ENCODE data around the gene PRSS48. TPM values are rescaled to one million over a fixed set of nuclear protein-coding genes. Genes with fewer than 3 reads are reported as not detected.

Gene PRSS48
- total and polyA plus RNA-seq, 11 donors = not detected

- H3K27me3 ChIP-seq = no peaks in the 10 kb centered on the region
- H3K27ac ChIP-seq = no peak overlapping the region
- H3K4me3 ChIP-seq = no peak overlapping the region
- WGBS, 4 donors = 44 to 72% (median 64%) methylated on average over 1 of the region's 1 CpG
- no peak for TF ChIP-seq POLR2A (IDR thresholded peaks at IDR 0.05)
- TF ChIP-seq CTCF (IDR thresholded peaks at IDR 0.05) = no peak
- no peak for ATAC-seq
- peaks cover 0 to 54% (median 13%) of the 10 kb centered on the region in 12 donors for H3K4me1 ChIP-seq
- DNase-seq = no peak
- intact Hi-C loops (cut with DNase I) = no loop called here
- peaks cover 0 to 3% (median 0%) of the 10 kb centered on the region in 12 donors for H3K9me3 ChIP-seq
- H3K36me3 ChIP-seq = no peaks in the 10 kb centered on the region
Measured at GRCh38 chr4:151259752-151260151, 17.2 kb upstream of the PRSS48 start.

DNA sequence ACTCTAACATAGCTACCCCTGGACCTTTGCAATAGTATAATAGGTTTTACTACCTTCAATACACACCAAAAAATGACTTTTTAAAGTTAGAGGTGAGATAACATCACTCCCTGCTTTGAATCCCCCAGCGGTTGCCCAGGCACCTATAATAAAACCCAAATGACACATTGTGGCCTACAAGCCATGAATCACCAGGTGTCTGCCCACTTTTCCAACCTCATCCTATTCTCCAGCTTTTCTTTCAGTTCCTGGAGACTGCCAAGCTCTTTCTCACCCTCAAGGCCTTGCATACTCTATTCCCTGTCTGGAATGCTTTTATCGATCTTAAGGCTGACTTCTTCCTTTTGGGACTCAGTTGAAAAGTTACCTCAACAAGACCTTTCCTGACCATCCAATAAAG is 16.4 kb upstream of the PRSS48 start:
- intact Hi-C loops (cut with DNase I) = no loop called here
- peaks cover 0 to 54% (median 13%) of the 10 kb centered on the region in 12 donors for H3K4me1 ChIP-seq
- no peaks in the 10 kb centered on the region for H3K36me3 ChIP-seq
- no peak for TF ChIP-seq CTCF (IDR thresholded peaks at IDR 0.05)
- no peak for TF ChIP-seq POLR2A (IDR thresholded peaks at IDR 0.05)
- DNase-seq (no peak), ATAC-seq (no peak)
- H3K27ac ChIP-seq = no peak overlapping the region
- peaks cover 0 to 3% (median 0%) of the 10 kb centered on the region in 12 donors for H3K9me3 ChIP-seq
- 95 to 99% (median 98%) methylated on average over 2 of the region's 2 CpGs for whole genome bisulfite sequencing, 4 donors
- no peaks in the 10 kb centered on the region for H3K27me3 ChIP-seq
- H3K4me3 ChIP-seq = no peak overlapping the region

GRCh38 chr4:151263455-151263854 is 13.5 kb upstream of the PRSS48 start:
- no peak overlapping the region for H3K4me3 ChIP-seq
- intact Hi-C loops (cut with DNase I) = no loop called here
- ATAC-seq (peak in 3 of 4 donors; percentile 38 to 59 (median 59)), DNase-seq (no peak)
- no peaks in the 10 kb centered on the region for H3K36me3 ChIP-seq
- TF ChIP-seq CTCF (IDR thresholded peaks at IDR 0.05) (no peak), POLR2A (IDR thresholded peaks at IDR 0.05) (no peak)
- H3K9me3 ChIP-seq = peaks cover 0 to 3% (median 0%) of the 10 kb centered on the region in 12 donors
- H3K27me3 ChIP-seq = no peaks in the 10 kb centered on the region
- 59 to 74% (median 71%) methylated on average over 2 of the region's 2 CpGs for WGBS, 4 donors
- peaks cover 0 to 41% (median 9%) of the 10 kb centered on the region in 12 donors for H3K4me1 ChIP-seq
- peak overlapping the region in 2 of 12 donors; percentile 7 to 53 for H3K27ac ChIP-seq

DNA sequence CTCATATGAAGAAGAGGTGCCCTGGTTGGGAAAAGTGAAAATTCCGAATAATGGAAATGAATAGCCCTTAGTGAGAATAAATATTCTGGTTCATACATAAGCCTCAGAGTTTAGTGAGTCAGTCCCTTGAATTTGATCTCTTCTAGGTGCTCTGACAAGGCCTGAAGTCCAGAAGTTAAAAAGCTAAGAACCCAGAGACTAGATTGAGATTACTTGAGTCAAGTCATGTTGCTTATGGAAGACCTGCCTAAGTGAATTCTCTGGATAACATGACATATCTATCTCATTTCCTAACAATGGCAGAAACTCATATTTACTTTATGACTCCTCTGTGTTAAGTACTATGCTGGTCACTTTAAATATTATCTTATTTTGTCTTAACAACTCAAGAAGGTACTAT is 10.5 kb upstream of the PRSS48 start:
- H3K4me3 ChIP-seq = no peak overlapping the region
- H3K36me3 ChIP-seq = no peaks in the 10 kb centered on the region
- H3K27me3 ChIP-seq = no peaks in the 10 kb centered on the region
- ATAC-seq (no peak), DNase-seq (no peak)
- no peak overlapping the region for H3K27ac ChIP-seq
- 83 to 99% (median 97%) methylated on average over 1 of the region's 1 CpG for WGBS, 4 donors
- intact Hi-C loops (cut with DNase I) = no loop called here
- H3K9me3 ChIP-seq = peaks cover 0 to 3% (median 0%) of the 10 kb centered on the region in 12 donors
- peaks cover 0 to 37% (median 9%) of the 10 kb centered on the region in 12 donors for H3K4me1 ChIP-seq
- TF ChIP-seq CTCF (IDR thresholded peaks at IDR 0.05) (no peak), POLR2A (IDR thresholded peaks at IDR 0.05) (no peak)
